ENCODE results near the gene GSTA2.
"Not testable (repeated sequence)": the region's sequence is repeated elsewhere in the genome, so short reads cannot be mapped to it uniquely, and the experiment has no call there.

GSTA2 gene

DNA sequence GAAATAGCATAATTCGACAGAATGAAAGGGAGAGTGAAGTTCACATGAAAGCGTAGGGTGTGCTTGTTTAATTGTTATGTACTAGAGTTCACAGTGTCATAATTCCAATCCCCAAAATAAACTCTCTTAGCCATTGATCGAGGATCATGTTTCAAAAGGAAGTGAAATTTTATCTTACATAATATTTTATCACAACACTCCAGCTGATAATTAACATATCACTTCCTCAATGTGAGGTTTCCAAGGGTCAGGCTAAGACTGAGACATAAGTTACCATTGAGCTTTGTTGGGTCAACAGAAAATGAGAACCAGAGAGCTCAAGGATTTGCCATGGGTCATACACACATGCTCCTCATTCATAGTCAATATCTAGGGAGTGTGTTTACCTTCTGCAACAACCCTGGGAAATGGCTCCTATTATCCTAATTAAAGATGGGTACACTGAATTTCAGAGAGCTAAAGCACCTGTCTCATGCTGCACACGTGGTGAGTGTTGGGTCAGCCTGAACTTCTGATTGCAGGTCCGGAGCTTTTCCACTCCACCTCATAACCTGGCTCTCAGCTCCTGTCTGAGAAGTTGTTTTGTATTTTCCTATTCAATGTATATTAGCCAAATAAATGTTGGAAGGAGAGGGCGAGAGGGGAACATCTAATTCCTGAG, 3.0 kb downstream of the GSTA2 start:
- DNase-seq (ENCODE audit: low read depth, low spot score) = no peak

DNA sequence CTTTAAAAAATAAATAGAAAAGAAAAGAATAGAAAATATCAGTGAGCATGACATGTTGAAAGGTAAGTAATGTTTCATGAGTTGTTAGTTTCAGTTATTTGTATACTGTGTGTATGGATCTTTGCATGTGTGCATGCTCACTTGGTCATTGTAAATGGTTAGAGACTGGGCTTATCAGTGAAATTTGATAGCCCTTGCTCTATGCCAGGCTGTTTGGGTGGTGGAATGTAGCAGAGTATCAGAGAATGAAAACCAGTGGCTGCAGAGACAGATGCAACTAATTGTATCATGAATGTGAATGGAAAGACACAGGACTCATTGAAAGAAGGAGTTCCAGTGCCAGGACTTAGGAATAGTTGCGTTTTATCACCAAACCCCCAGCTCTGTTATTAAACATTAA, 4.2 kb downstream of the GSTA2 start:
- DNase-seq (ENCODE audit: low read depth, low spot score) = no peak

DNA sequence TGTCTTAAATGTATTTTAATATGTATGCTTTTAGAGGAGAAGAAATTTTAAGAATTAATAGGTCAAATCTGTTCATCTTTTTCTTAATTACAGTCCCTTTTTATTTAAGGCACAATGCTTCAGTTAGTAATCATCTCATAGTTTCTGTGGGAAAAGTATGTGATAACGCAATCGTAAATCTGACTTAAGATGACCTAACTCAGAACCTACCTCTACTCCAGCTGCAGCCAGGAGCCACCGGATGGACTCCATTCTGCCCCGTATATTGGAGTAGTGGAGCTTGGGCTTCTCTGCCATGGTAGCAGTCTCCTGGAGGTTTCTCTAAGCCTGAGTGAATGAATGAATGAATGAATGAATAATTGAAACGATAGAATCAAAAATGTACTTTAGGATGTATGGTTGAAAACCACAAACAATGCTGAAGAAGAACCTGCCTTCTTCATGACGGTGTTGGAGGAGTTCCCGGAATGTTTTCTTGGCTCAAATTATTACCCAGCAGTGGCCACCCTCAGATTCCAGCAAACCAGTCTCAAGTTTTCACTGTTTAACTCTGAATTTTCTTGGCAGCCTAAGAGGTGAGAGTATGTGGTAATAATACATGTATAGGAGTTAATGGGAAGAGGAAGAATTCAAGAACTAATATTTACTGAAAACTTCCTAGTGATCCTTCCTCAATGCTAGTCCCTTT, 5.5 kb downstream of the GSTA2 start:
- DNase-seq (ENCODE audit: low read depth, low spot score) = not testable (repeated sequence)

DNA sequence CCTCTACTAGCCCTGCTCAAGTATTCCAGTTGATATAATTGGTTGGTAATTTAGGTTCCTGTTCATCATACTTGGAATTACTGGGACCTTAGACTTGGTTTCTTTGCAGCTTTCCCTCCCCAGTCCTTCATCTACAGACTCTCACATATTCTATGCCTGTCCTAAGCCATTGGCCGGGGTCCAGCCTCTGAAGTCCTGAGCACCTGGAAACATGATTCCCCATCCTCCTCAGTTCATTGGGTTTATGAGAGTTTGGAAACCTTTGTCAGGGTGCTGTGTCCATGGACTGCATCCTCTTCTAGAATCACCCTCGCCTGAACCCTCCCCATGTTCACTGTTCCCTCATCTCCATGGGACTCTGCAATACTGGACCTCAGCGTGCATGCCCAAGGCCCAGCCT, 8.8 kb downstream of the GSTA2 start:
- no peak for DNase-seq (ENCODE audit: low read depth, low spot score)

DNA sequence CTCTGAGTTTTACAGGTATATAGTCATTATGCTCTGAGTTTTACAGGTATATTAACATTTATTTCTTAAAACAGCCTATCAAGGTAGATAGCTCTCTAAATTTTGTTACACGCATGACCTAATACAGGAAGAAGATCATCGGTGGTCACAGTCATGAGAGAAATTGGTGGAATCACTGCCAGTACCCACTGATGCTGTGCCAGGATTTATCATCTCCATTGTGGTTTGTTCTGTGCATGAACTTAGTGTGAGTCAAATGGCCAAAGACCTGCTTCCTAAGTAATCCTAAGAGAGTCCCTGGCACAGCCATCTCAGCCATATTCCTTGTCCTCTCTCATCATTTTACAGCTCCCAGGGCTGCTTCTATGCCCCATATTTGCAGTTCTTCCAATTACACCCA, 10.1 kb downstream of the GSTA2 start:
- not testable (repeated sequence) for DNase-seq (ENCODE audit: low read depth, low spot score)

DNA sequence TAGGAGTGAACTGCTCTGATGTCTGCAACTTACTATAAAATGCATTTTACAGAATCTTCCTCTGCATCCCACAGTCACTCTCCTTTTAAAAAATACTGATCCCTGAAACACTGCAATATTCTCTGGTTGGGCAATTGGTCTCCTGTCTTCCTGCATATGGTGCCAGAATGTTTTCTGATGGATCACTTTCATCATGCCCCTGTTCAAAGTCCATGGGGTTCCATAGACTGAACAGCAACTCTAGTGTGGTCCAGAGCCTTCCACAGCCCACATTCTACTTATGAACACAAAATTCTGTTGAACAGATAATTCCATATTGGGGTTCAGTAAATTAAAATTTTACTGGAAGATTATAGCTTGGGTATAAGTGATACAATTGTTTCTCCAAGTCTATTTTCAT, 11.0 kb downstream of the GSTA2 start:
- no peak for DNase-seq (ENCODE audit: low read depth, low spot score)

DNA sequence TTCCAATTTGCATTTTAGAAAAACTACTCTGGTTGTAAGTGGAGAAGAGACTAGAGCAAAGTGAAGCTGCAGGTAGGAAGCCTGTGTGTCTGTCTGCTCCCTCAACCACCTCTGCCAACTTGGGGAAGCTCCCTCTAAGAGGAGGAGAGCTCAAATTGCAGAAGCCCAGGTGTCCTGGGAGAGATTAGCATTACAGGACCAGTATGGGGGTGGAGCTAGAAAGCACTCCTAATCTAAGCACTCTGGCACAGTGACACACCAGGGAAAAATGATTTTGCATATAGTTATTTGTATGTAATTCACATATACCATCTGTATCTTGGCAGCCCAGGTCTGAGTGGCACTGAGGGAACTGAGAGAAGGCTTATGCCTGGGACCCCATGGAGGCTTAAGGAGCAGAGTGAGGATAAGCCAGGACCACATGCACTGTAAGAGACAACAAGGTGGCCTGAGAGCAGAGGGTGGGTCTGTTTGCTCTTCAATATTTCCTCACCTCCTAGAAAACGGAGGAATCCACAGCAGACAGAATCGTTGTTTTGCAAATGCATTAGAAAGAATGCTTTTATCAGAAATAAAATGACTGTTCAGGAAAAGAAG, 13.6 kb downstream of the GSTA2 start:
- DNase-seq (ENCODE audit: low read depth, low spot score) = no peak

DNA sequence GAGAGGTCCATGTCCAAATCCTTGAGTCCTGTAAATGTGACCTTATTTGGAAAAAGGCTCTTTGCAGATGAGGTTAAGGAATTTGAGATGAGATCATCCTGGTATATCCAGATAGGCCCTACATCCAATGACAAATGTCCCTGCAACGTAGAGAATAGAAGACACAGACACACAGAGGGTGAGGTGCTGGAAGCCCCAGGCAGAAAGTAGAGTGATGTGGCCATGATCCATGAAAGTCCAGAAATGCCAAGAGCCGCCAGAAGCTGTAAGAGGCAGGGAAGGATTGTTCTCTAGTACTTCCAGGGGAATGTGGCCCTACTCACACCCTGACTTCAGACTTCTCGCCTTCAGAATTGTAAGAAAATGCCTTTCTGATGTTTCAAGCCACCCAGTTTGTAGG, 16.0 kb downstream of the GSTA2 start:
- not testable (repeated sequence) for DNase-seq (ENCODE audit: low read depth, low spot score)

DNA sequence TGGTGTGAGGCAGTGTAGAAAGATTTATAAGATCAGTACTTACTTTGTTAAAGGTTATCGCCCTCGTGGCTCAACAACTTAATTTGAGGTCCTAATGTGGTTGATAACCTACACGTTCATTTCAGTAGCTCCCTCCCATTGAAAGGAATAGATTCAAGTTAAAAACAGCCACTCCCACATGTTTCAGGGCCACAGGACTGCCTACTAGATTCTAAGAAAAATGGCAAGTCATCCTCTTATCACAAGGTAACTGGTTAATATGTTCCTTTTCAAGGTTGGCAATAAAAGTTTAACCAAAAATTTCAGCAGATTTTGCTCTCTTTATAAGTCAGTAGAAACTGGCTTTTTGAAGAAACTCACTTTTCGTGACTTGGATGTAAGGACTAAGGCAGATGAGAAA, 17.1 kb downstream of the GSTA2 start:
- DNase-seq (ENCODE audit: low read depth, low spot score) = no peak

DNA sequence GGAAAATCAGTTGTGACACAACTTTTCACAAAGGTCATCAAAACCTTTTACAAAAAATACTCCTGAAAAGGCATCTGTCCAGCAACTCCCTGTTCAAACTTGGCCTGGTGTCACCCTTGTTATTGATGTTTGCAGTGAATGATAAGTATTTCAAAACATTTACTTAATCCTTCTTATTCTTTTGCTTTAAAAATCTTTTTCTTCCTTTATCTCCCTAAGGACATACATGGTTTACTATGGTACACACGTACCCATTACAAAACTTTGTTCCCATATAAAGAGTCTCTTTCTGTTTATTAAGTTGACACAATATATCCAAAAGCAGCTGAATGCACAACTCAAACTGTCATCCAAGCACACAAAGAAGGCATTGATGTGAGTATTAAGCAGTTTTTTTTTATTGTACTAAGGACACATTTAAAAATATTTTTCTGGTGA, 17.5 kb downstream of the GSTA2 start:
- DNase-seq (ENCODE audit: low read depth, low spot score) = no peak

DNA sequence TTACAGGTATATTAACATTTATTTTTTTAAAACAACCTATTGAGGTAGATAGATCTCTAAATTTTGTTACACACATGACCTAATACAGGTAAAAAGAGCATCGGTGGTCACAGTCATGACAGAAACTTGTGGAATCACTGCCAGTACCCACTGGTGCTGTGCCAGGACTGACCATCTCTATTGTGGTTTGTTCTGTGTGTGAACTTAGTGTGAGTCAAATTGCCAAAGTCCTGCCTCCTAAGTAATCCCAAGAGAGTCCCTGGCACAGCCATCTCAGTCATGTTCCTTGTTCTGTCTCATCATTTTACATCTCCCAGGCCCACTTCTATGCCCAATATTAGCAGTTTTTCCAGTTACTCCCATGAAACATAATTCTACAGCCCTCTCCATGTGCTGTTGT, 21.4 kb downstream of the GSTA2 start:
- DNase-seq (ENCODE audit: low read depth, low spot score) = no peak

DNA sequence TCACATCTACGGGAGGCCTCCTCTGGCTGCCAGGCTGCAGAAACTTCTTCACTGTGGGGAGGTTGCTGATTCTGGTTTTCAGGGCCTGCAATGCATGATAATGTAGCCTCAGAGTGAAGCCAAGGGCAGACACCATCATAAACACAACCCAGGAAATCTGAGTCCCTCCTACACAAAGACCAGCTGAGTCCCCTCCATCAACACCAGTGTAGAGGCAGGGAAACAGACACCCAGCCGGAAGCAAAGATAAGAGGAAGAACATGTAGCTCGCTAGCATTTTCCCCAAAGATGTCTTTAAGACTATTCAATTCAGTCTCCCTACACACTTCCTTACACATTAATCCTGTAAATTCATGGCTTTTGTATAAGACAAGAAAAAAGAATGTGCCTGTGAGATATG, 23.6 kb downstream of the GSTA2 start:
- DNase-seq (ENCODE audit: low read depth, low spot score) = no peak

DNA sequence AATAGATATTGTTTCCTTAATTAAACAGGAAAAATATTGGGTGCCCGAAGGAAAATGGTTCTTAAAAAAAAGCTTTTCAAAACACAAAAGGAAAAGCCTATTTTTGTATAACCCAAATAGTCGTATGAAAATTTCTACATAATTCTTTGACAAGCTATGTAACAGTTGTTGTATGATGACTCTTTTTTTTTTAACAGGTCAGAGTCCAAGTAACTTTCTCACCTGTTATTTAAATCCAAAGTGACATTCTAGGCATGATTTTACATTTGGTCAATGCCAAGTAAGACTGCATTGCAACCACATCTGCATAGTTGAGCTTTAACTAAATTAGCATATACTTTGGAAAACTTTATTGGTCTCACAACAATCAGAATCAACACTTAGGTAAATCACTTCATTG, 24.1 kb downstream of the GSTA2 start:
- DNase-seq (ENCODE audit: low read depth, low spot score) = no peak

DNA sequence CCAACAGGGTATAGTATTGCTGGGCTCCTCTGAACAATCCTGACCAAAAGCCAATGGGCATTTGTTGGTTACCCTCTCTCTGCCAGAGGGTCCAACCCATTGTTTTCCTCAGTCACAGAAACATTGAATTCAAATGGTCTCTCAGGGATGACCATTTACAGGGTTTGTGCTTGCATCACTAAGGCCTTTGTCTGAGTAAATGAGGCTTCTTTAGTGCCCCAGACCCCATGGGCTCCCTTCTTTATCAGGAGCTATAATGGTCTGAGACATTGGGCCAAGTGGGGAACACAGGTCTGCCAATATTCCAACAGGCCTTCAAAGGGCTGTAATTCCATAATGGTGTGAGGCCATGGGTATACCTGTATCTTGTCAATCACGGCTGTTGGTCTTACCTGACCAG, 27.1 kb downstream of the GSTA2 start:
- no peak for DNase-seq (ENCODE audit: low read depth, low spot score)

DNA sequence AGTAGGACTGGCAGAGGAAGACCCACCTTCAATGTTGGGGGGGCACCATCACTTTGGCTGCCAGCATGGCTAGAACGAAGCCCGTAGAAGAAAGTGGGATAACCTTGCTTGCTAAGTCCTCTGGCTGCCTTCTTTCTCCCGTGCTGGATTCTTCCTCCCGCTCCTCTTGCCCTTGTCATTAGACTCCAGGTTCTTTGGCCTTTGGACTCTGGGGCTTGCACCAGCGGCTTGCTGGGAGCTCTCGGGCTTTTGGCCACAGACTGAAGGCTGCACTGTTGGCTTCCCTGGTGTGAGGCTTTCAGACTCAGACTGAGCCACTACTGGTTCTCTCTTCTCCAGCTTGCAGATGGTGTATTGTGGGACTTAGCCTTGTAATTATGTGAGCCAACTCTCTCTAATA, 28.2 kb downstream of the GSTA2 start:
- DNase-seq (ENCODE audit: low read depth, low spot score) = no peak

DNA sequence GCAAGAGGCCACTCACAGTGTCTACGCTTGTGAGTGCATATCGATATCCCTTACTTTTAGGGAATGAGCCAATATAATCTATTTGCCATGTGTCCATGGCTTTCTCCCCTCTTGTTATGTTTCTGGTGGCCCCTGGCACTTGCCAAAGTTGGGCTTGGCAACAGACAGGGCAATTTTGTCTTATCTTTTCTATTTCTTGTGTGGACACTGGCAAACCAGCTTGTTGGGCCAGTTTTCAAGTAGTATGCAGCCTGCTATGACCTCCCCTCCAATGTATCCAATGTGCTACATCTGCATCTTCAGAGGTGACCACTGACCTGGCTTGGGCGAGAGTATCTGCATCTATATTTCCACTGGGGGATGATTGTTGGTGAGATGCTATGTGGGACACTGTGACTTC, 29.2 kb downstream of the GSTA2 start:
- DNase-seq (ENCODE audit: low read depth, low spot score) = no peak

DNA sequence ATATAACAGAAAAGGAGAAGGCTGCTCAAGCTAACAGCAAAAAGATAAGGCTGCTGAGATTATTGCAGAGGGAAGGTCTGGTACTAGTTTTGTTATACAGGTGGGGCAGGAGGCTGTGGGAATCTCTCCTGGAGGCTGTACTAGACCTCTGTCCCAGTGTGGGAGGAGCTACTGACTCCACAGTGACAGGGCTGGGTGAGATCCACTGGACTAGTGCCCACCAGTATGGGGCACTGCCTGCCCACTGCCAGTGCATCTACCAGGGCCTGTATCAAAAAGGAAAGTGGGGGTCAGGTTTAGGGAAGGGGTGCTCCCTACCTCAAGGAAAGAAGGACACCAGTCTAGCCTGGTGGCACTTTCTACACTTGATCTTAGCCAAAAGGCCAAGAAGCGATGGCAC, 30.1 kb downstream of the GSTA2 start:
- no peak for DNase-seq (ENCODE audit: low read depth, low spot score)

DNA sequence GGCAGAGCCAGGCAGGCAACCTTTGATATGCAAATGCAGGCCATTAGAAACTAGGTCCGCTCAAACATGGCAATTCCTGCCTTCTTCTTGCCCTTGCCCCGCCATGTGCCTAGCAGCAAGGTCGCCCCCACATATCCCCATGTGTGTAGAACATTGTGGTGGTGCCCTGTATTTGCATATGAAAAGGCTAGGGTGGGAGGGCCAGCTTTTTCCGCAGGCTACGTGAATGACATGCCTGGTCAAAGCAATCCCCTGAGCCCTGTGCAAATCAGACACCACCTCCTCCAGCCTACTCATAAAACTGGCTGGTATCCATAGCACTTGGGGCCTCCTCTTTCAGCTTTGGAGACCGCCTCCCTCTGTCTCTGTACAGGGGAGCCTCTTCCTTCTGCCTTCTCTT, 31.6 kb downstream of the GSTA2 start:
- DNase-seq (ENCODE audit: low read depth, low spot score) = no peak

DNA sequence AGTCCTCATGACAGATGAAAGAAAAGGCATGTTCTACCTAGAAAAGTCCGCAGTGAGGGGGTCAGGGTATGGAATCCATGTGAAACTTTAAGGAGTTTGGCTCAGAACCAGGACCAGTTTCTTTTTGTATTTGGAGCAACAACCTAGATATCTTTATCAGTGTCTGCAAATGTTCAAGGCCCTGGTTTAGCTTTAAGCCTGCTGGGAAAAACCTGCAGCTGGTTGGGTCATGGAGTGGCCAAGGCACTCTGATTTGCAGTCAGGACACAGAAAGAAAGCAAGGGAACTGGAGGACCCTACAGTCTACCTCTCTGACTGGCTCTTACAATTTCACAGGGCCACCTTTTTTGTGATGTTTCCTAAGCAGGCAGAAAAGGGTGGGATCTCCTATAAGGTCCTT, 33.7 kb downstream of the GSTA2 start:
- no peak for DNase-seq (ENCODE audit: low read depth, low spot score)

DNA sequence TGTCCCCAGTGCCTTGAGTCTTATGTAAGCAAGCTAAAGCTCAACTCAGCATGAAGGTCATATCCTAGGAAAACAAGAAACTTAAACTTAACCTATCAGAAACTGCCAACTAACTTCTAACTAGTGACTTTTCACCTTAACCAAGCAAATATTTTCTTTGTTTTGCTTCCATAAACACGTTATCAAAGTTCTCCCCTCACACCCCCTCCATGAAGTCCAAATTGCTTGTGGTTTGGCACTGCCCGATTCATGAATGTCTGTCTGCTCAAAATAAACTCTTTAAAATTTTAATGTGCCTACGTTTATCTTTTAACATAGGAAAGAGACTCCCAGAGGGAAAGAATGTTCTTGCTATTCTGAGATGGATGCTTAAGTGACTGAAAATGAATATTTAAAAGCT, 34.9 kb downstream of the GSTA2 start:
- DNase-seq (ENCODE audit: low read depth, low spot score) = no peak

DNA sequence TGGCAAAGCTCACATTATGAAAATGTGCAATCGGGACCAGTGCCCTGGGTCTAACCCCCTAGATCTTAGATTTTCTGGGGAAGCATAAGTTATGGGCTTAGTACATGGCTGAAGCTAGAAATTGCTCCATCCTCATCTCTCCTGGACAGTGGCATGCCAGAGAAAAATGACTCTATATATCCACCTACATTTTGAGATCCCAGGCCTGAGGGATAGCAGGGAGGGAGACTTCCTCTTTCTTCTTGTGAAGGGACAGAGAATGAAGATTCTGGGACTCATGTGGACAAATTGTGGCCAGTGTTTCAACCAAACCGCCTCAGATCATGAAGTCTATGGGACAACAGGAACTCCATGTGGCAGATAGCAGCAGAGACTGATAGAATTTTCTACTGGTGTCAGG, 35.4 kb downstream of the GSTA2 start:
- DNase-seq (ENCODE audit: low read depth, low spot score) = no peak

DNA sequence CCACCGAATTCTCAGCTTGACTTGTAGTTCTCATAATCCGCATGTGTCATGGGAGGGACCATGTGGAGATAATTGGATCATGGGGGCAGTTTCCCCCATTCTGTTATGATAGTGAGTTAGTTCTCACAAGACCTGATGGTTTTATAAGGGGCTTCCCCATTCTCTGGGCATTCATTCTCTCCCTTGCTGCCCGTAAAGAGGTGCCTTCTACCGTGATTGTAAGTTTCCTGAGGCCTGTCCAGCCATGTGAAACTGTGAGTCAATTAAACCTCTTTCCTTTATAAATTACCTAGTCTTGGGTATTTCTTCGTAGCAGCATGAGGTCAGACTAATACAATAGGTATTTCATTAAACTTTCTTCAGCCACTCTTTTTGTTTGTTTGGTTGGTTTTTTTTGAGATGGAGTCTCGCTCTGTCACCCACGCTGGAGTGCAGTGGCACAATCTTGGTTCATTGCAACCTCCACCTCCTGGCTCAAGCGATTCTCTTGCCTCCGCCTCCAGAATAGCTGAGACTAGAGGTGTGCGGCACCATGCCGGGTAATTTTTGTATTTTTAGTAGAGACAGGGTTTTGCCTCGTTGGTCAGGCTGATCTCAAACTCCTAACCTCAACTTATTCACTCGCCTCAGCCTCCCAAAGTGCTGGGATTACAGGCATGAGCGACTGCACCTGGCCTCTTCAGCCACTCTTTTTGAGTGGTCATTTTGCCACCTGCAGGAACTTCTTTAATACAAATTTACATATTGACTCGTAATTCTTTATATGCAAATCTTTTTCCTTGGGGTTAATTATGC, 36.3 kb downstream of the GSTA2 start:
- DNase-seq (ENCODE audit: low read depth, low spot score) = no peak

DNA sequence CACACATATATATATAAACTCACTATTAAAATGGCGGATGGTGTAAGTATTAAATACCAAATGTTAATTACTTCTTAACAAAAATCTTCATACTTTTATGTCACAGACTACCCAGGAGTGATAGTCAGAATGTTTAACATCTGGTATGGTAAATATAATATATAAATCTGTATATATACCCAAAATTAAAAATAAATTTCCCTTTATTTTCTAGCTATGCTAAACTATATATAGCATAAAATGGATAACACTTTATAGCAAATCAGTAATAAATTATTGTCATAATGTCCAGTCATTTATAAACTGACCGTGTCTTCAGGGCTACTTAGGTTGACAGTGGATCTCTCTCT, 37.1 kb downstream of the GSTA2 start:
- DNase-seq (ENCODE audit: low read depth, low spot score) = no peak
